Prostate gland (tissue), 2 donors: ENCODE results near the gene COL1A1.

Source experiments
- CTCF ChIP-seq, 4 experiments: fragments of 200-600 bp in 2 of 4; fragments of 450-650 bp in 2 of 4; sonication (generic) in 2 of 4; IDR thresholded peaks; 1 replicate in 3 of 4; 2 replicates in 1 of 4; pipeline ENCODE4 v1.5.1; 2016 to 2019; ENCODE audit warnings: antibody characterized with exemption in 4 of 4, mild to moderate bottlenecking in 2 of 4, moderate library complexity in 2 of 4
- POLR2A ChIP-seq: fragments of 450-650 bp; IDR thresholded peaks from one replicate; pipeline ENCODE4 v1.6.1; 2016; ENCODE audit warnings: antibody characterized with exemption, mild to moderate bottlenecking
- POLR2AphosphoS5 ChIP-seq: sonication (generic); formaldehyde crosslinking; IDR thresholded peaks from one replicate; pipeline ENCODE4 v1.6.1; 2017; ENCODE audit warnings: antibody characterized with exemption

GRCh38 chr17:50174444-50174843, 27.0 kb downstream of the COL1A1 start:
- TF ChIP-seq CTCF (IDR thresholded peaks at IDR 0.05) (no peak), POLR2A (no peak), POLR2AphosphoS5 (no peak)
